HG02943 (cell line): Measurements from ENCODE around the gene VIP.
"Not testable (repeated sequence)": the region's sequence is repeated elsewhere in the genome, so short reads cannot be mapped to it uniquely, and the experiment has no call there.

ENCODE experiments used
- ATAC-seq: cut with Tn5 transposase; IDR thresholded peaks from one replicate; pipeline ENCODE4 v1.9.1; 2021; ENCODE audit warnings: mild to moderate bottlenecking, low read depth, moderate library complexity; ENCODE audit not compliant: unreplicated experiment

Gene VIP

DNA sequence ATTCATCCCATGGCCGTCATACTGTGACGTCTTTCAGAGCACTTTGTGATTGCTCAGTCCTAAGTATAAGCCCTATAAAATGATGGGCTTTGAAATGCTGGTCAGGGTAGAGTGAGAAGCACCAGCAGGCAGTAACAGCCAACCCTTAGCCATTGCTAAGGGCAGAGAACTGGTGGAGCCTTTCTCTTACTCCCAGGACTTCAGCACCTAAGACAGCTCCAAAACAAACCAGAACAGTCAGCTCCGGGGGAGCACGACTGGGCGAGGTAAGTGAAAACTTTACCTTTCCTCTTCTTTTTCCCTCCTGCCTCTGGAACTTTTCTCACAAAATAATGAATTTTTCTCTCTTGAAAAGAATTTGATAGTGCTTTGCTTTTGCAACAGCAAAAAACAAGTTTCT is at the start of gene VIP:
VIP (plus strand) TSS at position 104 of the 400 bp plus-strand sequence. CDS start 1,381 bp downstream, outside the sequence.
- no peak for ATAC-seq

- no peak for ATAC-seq
These were observed 49.3 kb upstream of the VIP start for GRCh38 chr6:152701081-152701862.

- no peak for ATAC-seq
These were observed 48.7 kb upstream of the VIP start for GRCh38 chr6:152701863-152702401.

- ATAC-seq, result not testable (repeated sequence)
These were observed 46.8 kb upstream of the VIP start for GRCh38 chr6:152703750-152704149.

- ATAC-seq, result no peak
These were observed 45.3 kb upstream of the VIP start for GRCh38 chr6:152705327-152705726.

- no peak for ATAC-seq
These were observed 34.3 kb upstream of the VIP start for GRCh38 chr6:152716322-152716721.

DNA sequence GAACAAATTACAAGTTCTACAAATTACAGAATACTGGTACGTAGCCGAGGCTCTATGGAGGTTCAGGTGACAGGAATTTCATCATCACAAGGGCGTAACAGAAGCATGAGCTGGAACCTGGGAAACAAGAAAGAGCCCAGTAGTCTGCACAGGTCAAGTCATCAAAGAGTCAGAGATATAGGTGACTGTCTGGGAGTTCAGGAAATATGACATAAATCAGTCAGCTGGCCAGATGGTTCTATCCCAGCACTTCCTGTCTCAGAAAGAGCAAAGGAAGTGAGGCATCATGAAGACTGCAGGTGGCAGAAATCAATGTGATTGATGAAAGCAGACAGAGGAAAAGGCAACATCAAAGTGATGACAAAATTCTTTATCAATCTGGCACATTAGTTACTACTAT is 29.6 kb upstream of the VIP start:
- ATAC-seq, result no peak

- no peak for ATAC-seq
These were observed 28.6 kb upstream of the VIP start for GRCh38 chr6:152721956-152722355.

DNA sequence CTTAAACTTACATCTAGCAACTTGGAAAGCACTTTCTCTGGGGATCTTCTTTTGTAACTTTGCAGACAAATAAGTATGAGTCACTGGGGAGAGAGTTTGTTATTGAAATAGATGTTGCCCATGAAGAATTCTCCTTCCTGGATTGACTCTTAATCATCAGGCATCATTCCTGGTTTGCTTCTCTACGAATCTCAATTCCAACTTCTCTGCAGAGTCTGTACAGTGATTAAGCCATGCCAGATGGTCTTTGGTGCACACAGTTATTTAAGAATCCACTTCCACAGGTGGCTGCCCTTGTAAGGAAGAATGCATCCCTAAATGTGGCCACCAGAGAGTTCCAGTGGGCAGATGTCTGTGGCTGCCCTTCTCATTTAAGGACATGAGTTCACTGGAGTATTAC is 27.2 kb upstream of the VIP start:
- no peak for ATAC-seq

GRCh38 chr6:152726313-152726712 is 24.3 kb upstream of the VIP start:
- ATAC-seq, result no peak

DNA sequence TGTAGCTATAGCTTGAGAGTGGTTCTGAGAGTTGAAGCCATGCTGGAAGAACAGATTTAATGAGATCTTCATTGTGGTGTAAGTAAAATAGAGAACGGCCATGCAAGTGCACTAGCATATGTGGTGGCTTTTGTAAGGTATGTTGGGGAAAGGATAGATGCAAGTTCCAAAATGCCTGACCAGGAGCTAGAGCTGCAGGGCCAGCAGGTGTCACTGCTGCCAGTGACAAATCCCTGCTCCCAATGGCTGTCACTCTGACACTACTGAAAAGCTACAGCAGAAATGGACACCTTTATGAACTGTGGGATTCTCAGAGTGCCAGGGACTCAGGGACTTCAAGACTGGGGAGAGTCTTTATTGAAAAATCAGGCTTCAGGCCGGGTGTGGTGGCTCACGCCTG is 23.1 kb upstream of the VIP start:
- ATAC-seq, result no peak

DNA sequence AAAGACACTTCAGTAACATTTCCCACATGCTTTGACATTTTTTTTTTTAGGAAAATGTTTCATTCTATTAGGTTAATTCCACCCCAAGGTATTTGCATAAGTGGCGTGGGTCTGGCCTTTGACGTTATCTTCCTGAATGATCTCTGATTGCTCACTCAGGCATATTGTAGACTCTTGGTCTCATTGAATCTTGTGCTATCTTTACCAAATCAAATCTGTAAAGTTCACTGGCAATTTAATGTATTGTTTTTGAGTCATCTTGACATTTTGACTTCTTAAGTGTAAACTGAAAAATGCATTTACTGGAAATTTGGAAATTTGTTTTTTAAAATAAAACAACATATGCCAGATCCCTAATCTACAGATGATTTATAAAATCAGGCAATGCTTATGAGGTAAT is 16.0 kb upstream of the VIP start:
- no peak for ATAC-seq

DNA sequence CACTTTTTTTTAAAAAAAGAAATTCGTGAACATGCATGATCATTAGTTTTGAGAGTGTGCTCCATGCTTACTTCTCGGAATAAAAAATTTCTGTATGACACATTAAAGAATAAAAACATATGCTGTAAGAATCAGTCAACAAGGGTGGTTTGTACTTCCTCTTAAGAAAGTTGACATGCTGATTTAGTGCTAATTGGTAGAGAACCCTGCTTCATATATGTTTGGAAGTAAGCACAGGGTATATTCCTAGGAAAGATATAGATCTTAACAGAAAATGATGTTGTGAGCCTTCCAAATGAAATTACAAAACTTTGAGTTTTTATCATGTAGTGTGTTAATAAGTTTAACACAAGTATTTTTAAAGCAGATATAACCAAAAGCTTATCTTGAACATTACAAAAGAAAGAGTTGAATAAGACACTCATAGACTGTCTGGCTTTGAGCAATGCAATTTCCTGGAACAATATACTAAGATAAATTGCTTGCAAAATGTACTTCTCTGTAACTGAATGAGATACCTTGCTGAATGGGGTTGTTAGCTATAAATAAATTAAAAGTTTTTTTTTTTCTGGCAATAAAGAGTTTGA is 13.8 kb upstream of the VIP start:
- no peak for ATAC-seq

DNA sequence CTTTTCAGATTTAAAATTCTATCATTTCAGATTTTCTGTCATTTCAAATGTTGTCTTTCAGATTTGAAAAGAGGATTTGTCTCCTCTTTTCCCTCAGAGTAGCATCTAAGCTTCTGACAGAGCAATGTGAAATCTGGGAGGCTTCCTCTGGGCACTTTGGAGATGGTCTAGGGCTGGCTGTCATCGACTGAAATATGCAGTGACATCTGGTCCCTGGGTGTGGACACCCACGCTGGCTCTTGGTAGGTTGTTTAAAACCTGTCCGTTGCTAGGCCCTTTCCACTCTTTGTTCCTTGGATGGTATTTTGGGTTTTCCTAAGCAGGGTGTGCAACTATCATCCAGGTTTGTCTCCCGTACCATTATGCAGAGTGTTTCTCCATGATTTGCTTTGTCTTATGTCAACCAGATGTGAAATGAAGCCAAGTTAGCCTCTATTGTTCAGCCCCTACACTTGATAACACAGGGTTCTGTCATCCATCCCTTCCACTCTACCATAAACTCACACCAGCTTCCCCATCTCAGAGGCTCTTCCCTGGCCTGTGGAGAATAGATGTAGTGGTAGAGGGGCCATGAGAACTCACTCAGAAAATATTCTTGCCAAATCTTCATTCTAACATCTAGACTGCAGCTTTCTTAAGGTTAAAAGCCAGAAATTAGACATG is 5.0 kb upstream of the VIP start:
- no peak for ATAC-seq

GRCh38 chr6:152746172-152746553 is 4.4 kb upstream of the VIP start:
- ATAC-seq, result no peak

GRCh38 chr6:152748843-152749242 is 1.8 kb upstream of the VIP start:
- ATAC-seq, result no peak

- no peak for ATAC-seq
These were observed 1.3 kb upstream of the VIP start for GRCh38 chr6:152749336-152749735.

DNA sequence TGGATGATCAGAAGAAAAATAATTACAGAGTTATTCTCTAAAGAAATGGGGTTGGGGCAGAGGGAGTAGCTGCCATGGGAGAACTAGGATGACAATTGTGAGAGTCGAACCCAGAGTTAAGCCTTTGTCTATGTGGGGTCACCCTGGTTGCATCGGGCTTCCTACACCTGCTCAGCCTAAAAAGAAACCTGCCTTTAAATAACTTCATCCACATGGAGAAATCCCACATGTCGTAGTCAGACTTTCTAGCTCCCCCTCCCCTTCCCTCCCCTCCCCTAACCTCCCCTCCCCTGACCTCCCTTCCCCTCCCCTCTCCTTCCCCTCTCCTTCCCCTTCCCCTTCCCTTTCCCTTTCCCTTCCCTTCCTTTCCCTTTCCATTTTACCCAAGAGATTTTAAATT is 14.7 kb downstream of the VIP start:
- ATAC-seq, result no peak

- ATAC-seq, result no peak
These were observed 18.6 kb downstream of the VIP start for GRCh38 chr6:152769159-152769558.

GRCh38 chr6:152769993-152770392 is 19.4 kb downstream of the VIP start:
- no peak for ATAC-seq

DNA sequence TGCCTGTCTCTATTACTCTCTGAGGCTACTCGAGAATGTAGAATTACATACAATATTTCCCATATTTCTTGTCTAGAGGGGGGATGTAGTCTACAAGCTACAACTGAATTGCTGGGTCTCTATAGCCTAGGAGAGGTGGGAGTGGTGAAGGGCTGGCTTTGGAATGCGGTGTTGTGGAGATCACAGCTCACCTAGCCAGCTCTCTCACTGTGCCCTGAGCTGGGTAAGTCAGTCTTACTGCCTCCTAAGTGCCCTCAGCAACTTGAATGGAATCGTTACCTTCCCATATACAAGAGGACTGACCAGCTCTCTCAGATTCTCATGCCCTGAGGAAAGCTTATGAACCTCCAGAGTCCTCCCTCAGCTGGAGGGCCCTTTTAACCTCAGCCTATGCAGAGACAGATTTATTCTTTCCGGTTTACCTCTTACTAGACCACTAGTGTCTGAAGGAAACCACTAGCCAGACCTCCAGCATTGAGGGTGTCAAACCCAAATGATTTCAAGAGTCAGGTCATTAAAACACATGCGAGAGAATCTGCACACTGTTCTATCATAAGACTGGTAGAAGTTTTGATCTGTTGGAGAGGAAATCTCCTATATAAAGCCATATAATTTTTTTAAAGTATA is 20.6 kb downstream of the VIP start:
- ATAC-seq, result no peak
